A673 (cell line): ENCODE results near the gene GHRHR. TPM values are rescaled to one million over a fixed set of nuclear protein-coding genes. Genes with fewer than 3 reads are reported as not detected.

Experiments used
- BruUV-seq: library from RNA; stranded (reverse); fragments of 400-500 nt; replicated peaks from 2 replicates; lab custom pipeline; 2021; lab: Mats Ljungman, UMichigan
- CTCF ChIA-PET: fragments of 300-600 bp; sonication (Branson Sonifier 250); formaldehyde crosslinking; loops from one replicate; lab custom pipeline; 2022; ENCODE audit warnings: antibody characterized with exemption; lab: Charles Lee
- POLR2A ChIA-PET: fragments of 300-600 bp; sonication (Branson Sonifier 250); formaldehyde crosslinking; loops from one replicate; lab custom pipeline; 2022; ENCODE audit warnings: antibody characterized with exemption; ENCODE audit not compliant: low non-redundant PET; lab: Charles Lee
- DNase-seq: peaks from one replicate; pipeline ENCODE4 v3.0.0-alpha.2; 2015; ENCODE audit warnings: low spot score
- H3K27ac ChIP-seq: fragments of 200-600 bp; sonication (generic); 2 replicates; pipeline ENCODE4 v1.5.1; 2016; ENCODE audit warnings: mixed run types, low read depth, mild to moderate bottlenecking, mixed read lengths, antibody characterized with exemption, low read length; ENCODE audit not compliant: poor library complexity, severe bottlenecking
- H3K27me3 ChIP-seq: fragments of 200-600 bp; sonication (generic); replicated peaks from 2 replicates; pipeline ENCODE4 v1.6.1; 2017; ENCODE audit warnings: mixed run types, low read depth, mild to moderate bottlenecking, mixed read lengths, antibody characterized with exemption, low read length; ENCODE audit not compliant: insufficient read depth, poor library complexity
- H3K36me3 ChIP-seq: fragments of 200-600 bp; sonication (generic); 2 replicates; pipeline ENCODE4 v1.6.1; 2016; ENCODE audit warnings: mixed run types, mild to moderate bottlenecking, mixed read lengths, antibody characterized with exemption, low read length; ENCODE audit not compliant: insufficient read depth, poor library complexity, severe bottlenecking
- H3K4me1 ChIP-seq: fragments of 200-600 bp; sonication (generic); 2 replicates; pipeline ENCODE4 v1.6.1; 2017; ENCODE audit warnings: mixed run types, mild to moderate bottlenecking, mixed read lengths, antibody characterized with exemption, low read length; ENCODE audit not compliant: insufficient read depth, poor library complexity, severe bottlenecking
- H3K4me3 ChIP-seq: fragments of 200-600 bp; sonication (generic); 2 replicates; pipeline ENCODE4 v1.5.1; 2016; ENCODE audit warnings: low read depth, mixed run types, mild to moderate bottlenecking, mixed read lengths, low read length; ENCODE audit not compliant: poor library complexity, severe bottlenecking
- H3K9me3 ChIP-seq: fragments of 200-600 bp; sonication (generic); 2 replicates; pipeline ENCODE4 v1.6.1; 2016; ENCODE audit warnings: mixed run types, low read depth, mild to moderate bottlenecking, mixed read lengths, antibody characterized with exemption, low read length; ENCODE audit not compliant: poor library complexity, severe bottlenecking
- CTCF ChIP-seq: fragments of 300-800, 200-600 bp; sonication (generic); conservative IDR thresholded peaks from 2 replicates; pipeline ENCODE4 v1.5.1; 2017; ENCODE audit warnings: low read depth, mild to moderate bottlenecking, antibody characterized with exemption, low read length, moderate library complexity, mixed read lengths
- EZH2 ChIP-seq: fragments of 200-600 bp; sonication (generic); IDR thresholded peaks from 2 replicates; pipeline ENCODE4 v1.6.1; 2017; ENCODE audit warnings: borderline replicate concordance, low read depth, mild to moderate bottlenecking, mixed read lengths, antibody characterized with exemption, low read length; ENCODE audit not compliant: poor library complexity, severe bottlenecking
- intact Hi-C: fragments of 100-400 bp; cut with micrococcal nuclease; formaldehyde crosslinking; loops from one replicate; pipeline ENCODE4 v1.10.0; 2022; ENCODE audit not compliant: unreplicated experiment
- total RNA-seq: library from RNA; stranded (reverse); gene quantifications from 2 replicates; pipeline ENCODE4 v1.2.3, GENCODE V29; 2021

Gene GHRHR
- total RNA-seq, 1 experiment from 2014 or later: not detected

GRCh38 chr7:30923009-30923773 is 40.6 kb upstream of the GHRHR start:
- Histone ChIP-seq H3K27ac (no peak overlapping the region), H3K4me3 (no peak overlapping the region), H3K36me3 (no peaks in the 10 kb centered on the region), H3K27me3 (no peaks in the 10 kb centered on the region), H3K4me1 (no peaks in the 10 kb centered on the region), H3K9me3 (no peaks in the 10 kb centered on the region)
- BruUV-seq: no TSS peak
- intact Hi-C loops: no loop called here
- DNase-seq: no peak
- TF ChIP-seq CTCF: no peak
- no peak for TF ChIP-seq EZH2
- ChIA-PET POLR2A (interaction anchor here (0.6 kb wide), 1 partner anchor 201 kb away, joined by 5 read pairs; no protein-coding TSS in a partner anchor), CTCF (interaction anchor here (1.2 kb wide), 1 partner anchor 15 kb away, joined by 4 read pairs; no protein-coding TSS in a partner anchor)

- Histone ChIP-seq H3K4me3 (no peak overlapping the region), H3K4me1 (no peaks in the 10 kb centered on the region), H3K9me3 (no peaks in the 10 kb centered on the region), H3K27me3 (no peaks in the 10 kb centered on the region), H3K27ac (no peak overlapping the region), H3K36me3 (no peaks in the 10 kb centered on the region)
- DNase-seq: no peak
- intact Hi-C loops: no loop called here
- TF ChIP-seq CTCF (no peak), EZH2 (no peak)
- ChIA-PET CTCF (interaction anchor here (1.2 kb wide), 1 partner anchor 15 kb away, joined by 4 read pairs; no protein-coding TSS in a partner anchor), POLR2A (no interaction called here)
- no TSS peak for BruUV-seq
Measured at GRCh38 chr7:30923774-30924413, 39.9 kb upstream of the GHRHR start.

- ChIA-PET CTCF (interaction anchor here (1.2 kb wide), 1 partner anchor 14 kb away, joined by 4 read pairs; no protein-coding TSS in a partner anchor), POLR2A (no interaction called here)
- H3K9me3 ChIP-seq: no peaks in the 10 kb centered on the region
- TF ChIP-seq CTCF (no peak), EZH2 (no peak)
- BruUV-seq: no TSS peak
- no peak overlapping the region for H3K4me3 ChIP-seq
- no peaks in the 10 kb centered on the region for H3K27me3 ChIP-seq
- DNase-seq: no peak
- no peak overlapping the region for H3K27ac ChIP-seq
- H3K36me3 ChIP-seq: no peaks in the 10 kb centered on the region
- intact Hi-C loops: no loop called here
- H3K4me1 ChIP-seq: no peaks in the 10 kb centered on the region
Measured at GRCh38 chr7:30924624-30925023, 39.1 kb upstream of the GHRHR start.
